HG03342 (cell line): ENCODE measurements around the gene FADD.

ENCODE experiments used
- ATAC-seq: cut with Tn5 transposase; IDR thresholded peaks from one replicate; pipeline ENCODE4 v1.9.1; 2021; ENCODE audit warnings: mild to moderate bottlenecking, moderate library complexity; ENCODE audit not compliant: unreplicated experiment

Gene FADD

DNA sequence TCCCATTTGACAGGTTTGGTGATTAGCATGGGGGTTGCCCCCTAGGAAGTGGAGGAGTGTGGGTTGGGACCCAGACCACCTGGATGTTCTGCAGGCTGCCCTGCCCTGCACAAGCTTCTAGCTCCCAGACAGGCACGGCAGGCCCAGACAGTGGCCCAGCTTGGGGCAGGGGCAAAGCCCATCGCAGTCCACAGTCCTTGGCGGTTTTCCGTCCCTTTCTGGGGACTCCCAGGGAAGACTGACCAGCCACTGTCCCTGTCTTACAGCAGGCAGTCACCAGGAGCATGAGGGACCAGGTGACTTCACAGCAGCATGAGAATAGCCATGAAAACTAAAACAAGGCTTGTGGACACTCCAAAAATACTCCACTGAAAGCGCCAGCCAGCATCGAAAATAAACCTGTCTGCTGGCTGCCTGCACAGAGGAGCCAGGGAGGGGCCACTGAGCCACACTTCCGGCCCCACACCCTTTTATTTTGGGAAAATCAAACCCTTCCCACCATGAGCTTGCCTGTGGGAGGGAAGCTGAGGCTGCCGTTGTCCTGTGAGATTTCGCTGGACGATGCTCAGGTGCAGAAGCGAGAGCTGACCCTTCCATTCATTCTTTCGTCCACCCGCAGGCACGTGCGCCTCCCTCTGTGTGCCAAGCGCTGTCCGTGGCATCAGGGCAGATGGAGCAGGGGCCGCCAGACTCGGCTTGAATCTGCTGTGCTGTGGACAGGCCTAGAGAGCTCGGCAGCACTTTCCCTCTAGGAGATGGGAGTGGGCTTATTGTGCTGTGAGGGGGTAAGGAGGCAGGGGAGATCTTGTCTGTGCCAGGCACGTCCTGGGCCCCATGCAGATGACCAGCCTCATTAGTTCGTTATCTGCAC, 28.0 kb downstream of the FADD start:
- ATAC-seq, result no peak

DNA sequence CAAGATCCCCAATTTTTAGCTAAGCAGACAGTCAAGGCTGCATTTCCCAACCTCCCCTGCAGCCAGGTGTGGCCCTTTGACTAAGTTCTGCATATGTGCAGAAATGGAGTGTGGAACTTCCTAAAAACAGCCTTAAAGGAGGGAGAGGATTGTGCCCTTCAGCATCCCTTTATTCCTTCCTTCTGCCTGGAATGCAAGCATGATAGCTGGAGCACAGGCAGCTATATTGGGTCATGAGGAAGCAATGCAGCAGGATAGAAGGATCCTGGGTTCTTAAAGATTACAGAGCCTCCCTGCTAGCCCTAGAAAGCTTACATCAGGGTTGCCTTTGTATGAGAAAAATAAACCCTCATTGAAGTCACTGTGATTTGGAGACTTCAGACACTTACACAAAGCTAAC, 29.9 kb downstream of the FADD start:
- ATAC-seq, result no peak

DNA sequence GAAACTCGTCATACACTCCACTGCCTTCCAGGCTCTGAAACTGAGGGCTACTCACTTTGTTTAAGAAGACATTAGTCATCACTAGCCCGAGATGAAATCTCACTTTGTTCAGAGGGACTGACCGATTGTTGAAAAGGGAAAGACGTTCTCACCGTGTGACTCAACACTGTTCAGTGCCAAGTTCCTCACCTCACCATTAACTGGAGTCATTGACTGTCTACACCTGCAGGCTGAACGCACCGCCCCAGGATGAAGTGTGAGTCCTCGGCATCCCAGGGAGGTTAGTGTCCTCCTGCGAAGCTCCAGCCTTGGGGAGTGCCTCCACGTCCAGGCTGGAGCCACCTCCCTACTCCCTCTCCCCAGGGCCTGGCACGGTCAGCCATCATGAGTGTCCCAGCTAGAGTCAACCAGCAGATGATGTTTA, 30.4 kb downstream of the FADD start:
- ATAC-seq, result no peak

DNA sequence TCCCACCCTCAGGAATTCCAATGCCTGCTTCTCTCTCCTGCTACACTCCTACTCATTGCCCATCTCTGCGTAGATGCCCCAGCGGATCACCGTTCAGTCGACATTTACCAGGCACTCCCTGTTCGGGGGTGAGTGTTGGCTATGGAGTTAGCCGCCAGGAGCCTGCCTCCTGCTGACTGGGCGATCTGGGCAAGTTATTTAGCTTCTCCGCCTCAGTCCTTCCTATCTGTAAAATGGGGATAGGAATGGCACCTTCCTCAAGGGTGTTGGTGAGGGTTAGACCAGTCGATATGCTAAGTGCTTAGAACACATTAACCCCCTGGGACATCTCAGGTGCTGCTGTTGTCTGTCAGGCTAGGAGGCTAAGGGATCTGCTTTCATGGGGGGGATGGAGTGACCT, 30.9 kb downstream of the FADD start:
- no peak for ATAC-seq

DNA sequence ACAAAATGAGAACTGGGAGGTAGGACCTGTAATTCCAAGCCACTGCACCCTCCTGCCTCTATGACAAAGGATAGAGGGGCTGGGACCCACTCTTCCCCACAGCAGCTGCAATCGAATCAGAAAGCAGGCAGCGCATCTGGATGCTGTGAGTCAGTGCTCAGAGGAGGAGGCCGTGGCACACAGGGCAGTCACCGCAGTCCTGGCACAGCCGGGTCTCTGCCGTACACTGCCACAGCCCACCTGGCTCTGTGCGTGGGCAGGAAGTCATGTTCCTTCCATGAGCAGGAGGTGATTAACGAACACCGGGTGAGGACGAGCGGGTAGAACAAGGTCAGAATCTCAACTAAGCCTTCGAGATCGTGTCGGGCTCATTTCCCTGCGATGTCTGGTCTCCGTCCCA, 37.2 kb downstream of the FADD start:
- no peak for ATAC-seq

DNA sequence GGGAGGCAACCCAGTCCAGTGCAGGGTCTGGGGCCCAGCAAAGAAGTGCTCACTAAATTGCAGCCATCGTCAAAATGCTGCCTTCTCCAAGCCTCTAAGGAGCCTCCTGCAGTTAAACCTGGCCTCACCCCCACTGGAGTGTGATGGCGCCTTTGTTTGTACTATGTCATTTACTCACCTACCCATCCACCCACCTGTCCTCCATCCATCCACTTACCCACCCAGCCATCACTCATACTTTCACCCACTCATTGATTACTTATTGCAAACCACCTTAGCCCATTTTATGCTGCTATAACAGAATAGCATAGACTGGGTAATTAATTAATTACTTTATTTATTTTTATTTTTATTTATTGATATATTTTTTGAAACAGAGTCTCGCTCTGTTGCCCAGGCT, 38.6 kb downstream of the FADD start:
- ATAC-seq, result no peak

DNA sequence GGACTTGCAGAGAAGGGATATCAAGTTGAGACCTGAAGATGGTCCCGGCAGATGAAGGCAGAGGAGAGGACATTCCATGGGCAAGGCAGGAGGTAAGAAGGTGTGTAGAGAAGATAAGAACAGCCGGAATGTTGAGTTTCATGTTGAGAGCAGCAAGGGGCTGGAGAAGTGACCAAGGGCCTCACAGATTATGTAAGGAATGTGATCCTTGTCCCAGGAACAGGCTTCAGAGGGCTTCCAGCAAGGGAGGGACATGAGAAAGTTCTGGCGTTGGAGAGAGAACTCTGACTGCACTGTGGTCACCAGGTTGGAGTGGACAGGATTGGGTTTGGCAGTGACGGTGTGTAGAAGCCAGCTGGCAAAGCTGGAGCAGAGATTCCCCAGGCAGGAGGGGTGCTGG, 39.8 kb downstream of the FADD start:
- no peak for ATAC-seq

- no peak for ATAC-seq
Measured at GRCh38 chr11:70243912-70244652, 41.0 kb downstream of the FADD start.

GRCh38 chr11:70244698-70245097, 41.6 kb downstream of the FADD start:
- ATAC-seq, result no peak

GRCh38 chr11:70246196-70246595, 43.1 kb downstream of the FADD start:
- ATAC-seq, result no peak

GRCh38 chr11:70247042-70247709, 44.1 kb downstream of the FADD start:
- ATAC-seq, result no peak

GRCh38 chr11:70247710-70248072, 44.6 kb downstream of the FADD start:
- no peak for ATAC-seq

- ATAC-seq, result no peak
Measured at GRCh38 chr11:70250876-70251658, 48.0 kb downstream of the FADD start.

- no peak for ATAC-seq
Measured at GRCh38 chr11:70251659-70252321, 48.7 kb downstream of the FADD start.

GRCh38 chr11:70252844-70253243, 49.7 kb downstream of the FADD start:
- no peak for ATAC-seq

DNA sequence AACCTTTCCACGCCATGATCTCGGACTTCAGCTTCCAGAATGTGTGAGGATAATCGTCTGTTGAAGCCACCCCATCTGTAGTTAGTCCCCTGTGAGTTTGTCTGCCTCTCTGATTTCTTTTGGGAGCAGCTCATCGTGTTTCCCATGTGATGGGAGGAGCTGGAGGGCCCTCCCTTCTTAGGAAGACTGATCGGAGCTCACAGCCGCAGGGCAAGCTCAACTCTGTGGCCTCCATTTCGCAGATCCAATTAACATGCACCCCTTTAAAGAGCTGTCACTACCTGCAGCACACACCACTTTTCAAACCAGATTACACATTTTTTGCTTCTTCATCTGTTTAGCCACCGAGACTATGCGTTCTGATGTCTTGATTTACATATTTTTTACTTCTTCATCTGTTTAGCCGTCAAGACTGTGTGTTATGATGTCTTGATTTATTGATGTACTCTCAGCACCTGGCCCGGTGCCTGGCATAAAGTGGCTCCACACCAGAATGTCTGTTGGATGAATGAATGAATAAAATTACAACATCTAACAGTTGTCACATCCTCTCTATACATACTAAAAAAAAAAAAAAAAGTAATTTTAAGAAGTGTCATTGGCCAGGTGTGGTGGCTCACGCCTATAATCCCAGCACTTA, 52.5 kb downstream of the FADD start:
- no peak for ATAC-seq
